ENCODE data around the gene PIGK. TPM values are rescaled to one million over a fixed set of nuclear protein-coding genes. Genes with fewer than 3 reads are reported as not detected.

Gene PIGK
- total and polyA plus RNA-seq, 2 experiments from 2014 or later: 60.0 to 79.2 TPM

DNA sequence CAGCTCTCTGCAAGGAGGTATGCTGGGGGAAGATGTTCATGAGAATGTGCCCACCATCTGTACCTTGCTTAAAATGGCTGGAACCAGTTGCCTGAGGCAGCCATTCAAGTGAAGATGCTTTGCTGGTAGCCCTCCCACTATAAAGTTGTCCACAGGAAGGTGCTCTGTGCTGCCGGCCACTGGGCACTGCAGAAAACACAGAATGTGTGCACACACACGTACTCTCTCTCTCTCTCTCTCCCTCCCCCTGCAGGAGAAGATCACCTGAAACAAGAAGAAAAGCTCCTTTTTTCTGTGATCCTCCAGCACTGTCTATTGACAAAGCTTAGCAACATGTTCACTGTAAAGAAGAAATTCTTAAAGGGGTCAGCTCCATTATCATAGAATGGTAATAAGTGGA is 134.8 kb downstream of the PIGK start:
- in situ Hi-C loops (cut with MboI): no loop called here
- no peaks in the 10 kb centered on the region for H3K79me2 ChIP-seq (ENCODE audit: insufficient read depth)
- no peak overlapping the region for H3K4me2 ChIP-seq (ENCODE audit: unreplicated experiment)
- H3F3A ChIP-seq (ENCODE audit: insufficient read depth): no peaks in the 10 kb centered on the region
- no peaks in the 10 kb centered on the region for H3K9me3 ChIP-seq (ENCODE audit: low read depth)
- no peak overlapping the region for H2AFZ ChIP-seq
- H4K20me1 ChIP-seq (ENCODE audit: insufficient read depth): no peaks in the 10 kb centered on the region
- no peaks in the 10 kb centered on the region for H3K9me2 ChIP-seq (ENCODE audit: insufficient read depth)
- no peak overlapping the region for H3K4me3 ChIP-seq
- no peaks in the 10 kb centered on the region for H3K27me3 ChIP-seq (replicated peaks; ENCODE audit: insufficient read depth)
- TF ChIP-seq EZH2 (IDR thresholded peaks at IDR 0.05; ENCODE audit: insufficient read depth, poor library complexity, severe bottlenecking) (no peak), EZH2phosphoT487 (IDR thresholded peaks at IDR 0.05; ENCODE audit: insufficient read depth, low read depth) (no peak)
- no peaks in the 10 kb centered on the region for H3K36me3 ChIP-seq (ENCODE audit: low read depth)
- no peak overlapping the region for H3K27ac ChIP-seq
- no peak for DNase-seq
- WGBS, 2 experiments (ENCODE audit: low coverage in 1 of 2, low lambda C conversion rate in 2 of 2, missing lambda C conversion rate in 2 of 2): 80 to 82% methylated on average over 2 of the region's 2 CpGs
- no peak overlapping the region for H3K9ac ChIP-seq
- H3K4me1 ChIP-seq (ENCODE audit: insufficient read depth): no peaks in the 10 kb centered on the region

DNA sequence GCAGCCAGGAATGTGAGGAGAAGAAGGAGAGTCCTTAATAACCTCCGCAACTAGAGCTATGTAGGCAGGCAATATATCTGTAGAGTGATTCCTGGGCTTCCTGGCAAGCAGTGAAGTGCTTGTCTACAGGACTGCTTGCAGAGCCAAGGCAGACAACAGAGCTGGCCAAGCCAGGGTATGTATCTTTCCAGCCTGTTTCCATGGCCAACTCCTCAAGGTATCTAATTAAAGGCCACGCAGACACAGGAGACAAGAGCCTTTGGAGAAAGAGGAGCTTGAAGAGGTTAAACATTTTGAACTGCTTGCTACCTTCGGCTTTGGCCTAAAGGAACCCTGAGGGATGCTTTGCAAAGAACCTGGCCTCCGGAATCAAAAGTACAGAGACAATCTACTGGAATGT is 137.4 kb downstream of the PIGK start:
- H3K9me3 ChIP-seq (ENCODE audit: low read depth): no peaks in the 10 kb centered on the region
- no peak overlapping the region for H2AFZ ChIP-seq
- H3K27ac ChIP-seq: no peak overlapping the region
- H3K4me3 ChIP-seq: no peak overlapping the region
- no peaks in the 10 kb centered on the region for H3K4me1 ChIP-seq (ENCODE audit: insufficient read depth)
- H3K4me2 ChIP-seq (ENCODE audit: unreplicated experiment): no peak overlapping the region
- H3K9ac ChIP-seq: no peak overlapping the region
- H3K79me2 ChIP-seq (ENCODE audit: insufficient read depth): no peaks in the 10 kb centered on the region
- no peaks in the 10 kb centered on the region for H4K20me1 ChIP-seq (ENCODE audit: insufficient read depth)
- in situ Hi-C loops (cut with MboI): no loop called here
- no peak for DNase-seq
- no peaks in the 10 kb centered on the region for H3F3A ChIP-seq (ENCODE audit: insufficient read depth)
- 69 to 75% methylated on average over 4 of the region's 4 CpGs for WGBS, 2 experiments (ENCODE audit: low coverage in 1 of 2, low lambda C conversion rate in 2 of 2, missing lambda C conversion rate in 2 of 2)
- no peaks in the 10 kb centered on the region for H3K27me3 ChIP-seq (replicated peaks; ENCODE audit: insufficient read depth)
- TF ChIP-seq EZH2phosphoT487 (IDR thresholded peaks at IDR 0.05; ENCODE audit: insufficient read depth, low read depth) (no peak), EZH2 (IDR thresholded peaks at IDR 0.05; ENCODE audit: insufficient read depth, poor library complexity, severe bottlenecking) (no peak)
- H3K9me2 ChIP-seq (ENCODE audit: insufficient read depth): no peaks in the 10 kb centered on the region
- no peaks in the 10 kb centered on the region for H3K36me3 ChIP-seq (ENCODE audit: low read depth)

DNA sequence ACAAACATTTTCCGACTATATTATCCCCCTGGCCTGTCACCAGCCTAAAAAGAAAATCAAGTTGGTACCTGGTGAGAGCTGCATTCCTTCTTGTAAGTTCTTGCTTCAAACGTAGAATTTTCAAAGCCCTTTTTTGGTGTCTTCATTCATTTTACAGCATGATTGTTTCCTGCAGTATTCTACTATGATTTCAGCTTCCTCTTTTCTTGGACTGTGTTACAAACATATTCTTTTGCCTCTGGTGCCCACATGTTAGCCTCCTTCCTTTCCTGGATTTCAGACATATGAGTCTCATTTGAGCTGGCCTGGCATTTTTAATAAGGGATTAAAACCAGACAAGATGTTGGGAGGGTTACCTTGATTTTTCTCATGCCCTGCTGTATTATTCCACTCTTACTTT is 142.5 kb downstream of the PIGK start:
- no peaks in the 10 kb centered on the region for H3K36me3 ChIP-seq (ENCODE audit: low read depth)
- DNase-seq: no peak
- H4K20me1 ChIP-seq (ENCODE audit: insufficient read depth): no peaks in the 10 kb centered on the region
- H3K4me1 ChIP-seq (ENCODE audit: insufficient read depth): no peaks in the 10 kb centered on the region
- TF ChIP-seq EZH2phosphoT487 (IDR thresholded peaks at IDR 0.05; ENCODE audit: insufficient read depth, low read depth): no peak
- H3K9me2 ChIP-seq (ENCODE audit: insufficient read depth): no peaks in the 10 kb centered on the region
- H3K27ac ChIP-seq: no peak overlapping the region
- no peak overlapping the region for H3K4me3 ChIP-seq
- H3K4me2 ChIP-seq (ENCODE audit: unreplicated experiment): no peak overlapping the region
- no peaks in the 10 kb centered on the region for H3K79me2 ChIP-seq (ENCODE audit: insufficient read depth)
- no peaks in the 10 kb centered on the region for H3F3A ChIP-seq (ENCODE audit: insufficient read depth)
- no peaks in the 10 kb centered on the region for H3K9me3 ChIP-seq (ENCODE audit: low read depth)
- H2AFZ ChIP-seq: no peak overlapping the region
- in situ Hi-C loops (cut with MboI): no loop called here
- 24 to 37% methylated on average over 2 of the region's 2 CpGs for WGBS, 2 experiments (ENCODE audit: low coverage in 1 of 2, low lambda C conversion rate in 2 of 2, missing lambda C conversion rate in 2 of 2)
- no peaks in the 10 kb centered on the region for H3K27me3 ChIP-seq (replicated peaks; ENCODE audit: insufficient read depth)
- no peak overlapping the region for H3K9ac ChIP-seq

GRCh38 chr1:77068013-77068412 is 151.2 kb downstream of the PIGK start:
- Histone ChIP-seq H3K9me2 (ENCODE audit: insufficient read depth) (no peaks in the 10 kb centered on the region), H3K27ac (no peak overlapping the region), H3K9ac (no peak overlapping the region), H3K36me3 (ENCODE audit: low read depth) (no peaks in the 10 kb centered on the region), H4K20me1 (ENCODE audit: insufficient read depth) (no peaks in the 10 kb centered on the region), H3K79me2 (ENCODE audit: insufficient read depth) (no peaks in the 10 kb centered on the region), H3K27me3 (replicated peaks; ENCODE audit: insufficient read depth) (no peaks in the 10 kb centered on the region), H2AFZ (no peak overlapping the region), H3K4me3 (no peak overlapping the region), H3K4me2 (ENCODE audit: unreplicated experiment) (no peak overlapping the region), H3K4me1 (ENCODE audit: insufficient read depth) (no peaks in the 10 kb centered on the region), H3K9me3 (ENCODE audit: low read depth) (no peaks in the 10 kb centered on the region), H3F3A (ENCODE audit: insufficient read depth) (no peaks in the 10 kb centered on the region)
- in situ Hi-C loops (cut with MboI): no loop called here
- DNase-seq: no peak
- 97 to 100% methylated on average over 2 of the region's 2 CpGs for WGBS, 2 experiments (ENCODE audit: low coverage in 1 of 2, low lambda C conversion rate in 2 of 2, missing lambda C conversion rate in 2 of 2)
- no peak for TF ChIP-seq EZH2phosphoT487 (IDR thresholded peaks at IDR 0.05; ENCODE audit: insufficient read depth, low read depth)
- TF ChIP-seq EZH2 (IDR thresholded peaks at IDR 0.05; ENCODE audit: insufficient read depth, poor library complexity, severe bottlenecking): no peak

- no peaks in the 10 kb centered on the region for H3F3A ChIP-seq (ENCODE audit: insufficient read depth)
- H3K9me2 ChIP-seq (ENCODE audit: insufficient read depth): no peaks in the 10 kb centered on the region
- no peak for DNase-seq
- H3K36me3 ChIP-seq (ENCODE audit: low read depth): no peaks in the 10 kb centered on the region
- H3K4me1 ChIP-seq (ENCODE audit: insufficient read depth): no peaks in the 10 kb centered on the region
- TF ChIP-seq EZH2phosphoT487 (IDR thresholded peaks at IDR 0.05; ENCODE audit: insufficient read depth, low read depth): no peak
- no peak for TF ChIP-seq EZH2 (IDR thresholded peaks at IDR 0.05; ENCODE audit: insufficient read depth, poor library complexity, severe bottlenecking)
- H3K27ac ChIP-seq: no peak overlapping the region
- no peak overlapping the region for H3K4me2 ChIP-seq (ENCODE audit: unreplicated experiment)
- in situ Hi-C loops (cut with MboI): no loop called here
- no peak overlapping the region for H2AFZ ChIP-seq
- no peaks in the 10 kb centered on the region for H4K20me1 ChIP-seq (ENCODE audit: insufficient read depth)
- WGBS, 2 experiments (ENCODE audit: low coverage in 1 of 2, low lambda C conversion rate in 2 of 2, missing lambda C conversion rate in 2 of 2): 51 to 67% methylated on average over 7 of the region's 7 CpGs
- no peaks in the 10 kb centered on the region for H3K79me2 ChIP-seq (ENCODE audit: insufficient read depth)
- no peak overlapping the region for H3K4me3 ChIP-seq
- no peaks in the 10 kb centered on the region for H3K27me3 ChIP-seq (replicated peaks; ENCODE audit: insufficient read depth)
- no peak overlapping the region for H3K9ac ChIP-seq
- H3K9me3 ChIP-seq (ENCODE audit: low read depth): no peaks in the 10 kb centered on the region
Measured at GRCh38 chr1:77065693-77066342, 153.4 kb downstream of the PIGK start.

Measured in GM23248 (cell line).